Fibroblast of lung (primary cell): ENCODE data around the gene OR56A5.

Experiments
- EZH2 ChIP-seq: IDR thresholded peaks from 2 replicates; pipeline ENCODE4 v1.5.1; 2012; ENCODE audit warnings: low read length, control low read depth, mild to moderate bottlenecking; ENCODE audit errors: missing control alignments
- TF ChIP-seq, protein P1 (sequence below), 2 donors: IDR thresholded peaks in 1 of 2; conservative IDR thresholded peaks in 1 of 2; 1 replicate in 1 of 2; 2 replicates in 1 of 2; pipeline ENCODE4 v1.5.1; 2011 to 2012; ENCODE audit warnings: low read length in 2 of 2, control low read depth in 1 of 2, inconsistent platforms in 1 of 2, low read depth in 1 of 2, mild to moderate bottlenecking in 1 of 2

DNA sequence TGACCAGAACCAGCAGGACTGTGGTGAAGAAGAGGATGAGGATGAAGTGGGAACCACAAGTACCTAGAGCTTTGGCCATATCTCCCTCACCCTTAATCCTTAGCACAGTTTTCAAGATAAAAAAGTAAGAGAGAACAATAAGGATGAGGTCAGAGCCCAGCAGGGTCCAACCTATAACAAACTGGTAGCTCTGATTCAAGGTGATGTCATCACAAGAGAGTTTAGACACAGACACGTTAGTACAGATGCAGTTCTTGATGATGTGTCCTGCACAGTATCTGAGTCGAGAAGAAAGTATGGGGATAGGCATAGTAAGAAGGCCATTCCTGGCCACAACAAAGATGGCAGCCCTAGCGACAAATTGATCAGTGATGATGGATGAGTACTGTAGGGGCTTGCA, 586 bp downstream of the OR56A5 start:
- TF ChIP-seq, protein P1, sequence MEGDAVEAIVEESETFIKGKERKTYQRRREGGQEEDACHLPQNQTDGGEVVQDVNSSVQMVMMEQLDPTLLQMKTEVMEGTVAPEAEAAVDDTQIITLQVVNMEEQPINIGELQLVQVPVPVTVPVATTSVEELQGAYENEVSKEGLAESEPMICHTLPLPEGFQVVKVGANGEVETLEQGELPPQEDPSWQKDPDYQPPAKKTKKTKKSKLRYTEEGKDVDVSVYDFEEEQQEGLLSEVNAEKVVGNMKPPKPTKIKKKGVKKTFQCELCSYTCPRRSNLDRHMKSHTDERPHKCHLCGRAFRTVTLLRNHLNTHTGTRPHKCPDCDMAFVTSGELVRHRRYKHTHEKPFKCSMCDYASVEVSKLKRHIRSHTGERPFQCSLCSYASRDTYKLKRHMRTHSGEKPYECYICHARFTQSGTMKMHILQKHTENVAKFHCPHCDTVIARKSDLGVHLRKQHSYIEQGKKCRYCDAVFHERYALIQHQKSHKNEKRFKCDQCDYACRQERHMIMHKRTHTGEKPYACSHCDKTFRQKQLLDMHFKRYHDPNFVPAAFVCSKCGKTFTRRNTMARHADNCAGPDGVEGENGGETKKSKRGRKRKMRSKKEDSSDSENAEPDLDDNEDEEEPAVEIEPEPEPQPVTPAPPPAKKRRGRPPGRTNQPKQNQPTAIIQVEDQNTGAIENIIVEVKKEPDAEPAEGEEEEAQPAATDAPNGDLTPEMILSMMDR (conservative IDR thresholded peaks at IDR 0.05 in 1 of 2, IDR thresholded peaks at IDR 0.05 in 1 of 2; ENCODE audit: low read depth in 1 of 2, low read length in 2 of 2) = no peak
- TF ChIP-seq EZH2 = no peak
